Stimulated activated CD8-positive, alpha-beta memory T cell treated with anti-CD3 and anti-CD28 coated beads, Interleukin-15, amount 100 ng/mL, for 48 hours (primary cell): Measurements from ENCODE around the gene SYCE3.
A peak's percentile ranks its signal among the peaks of the same experiment; 100 is the strongest.

ENCODE experiments used
- DNase-seq, 2 donors: peaks; one replicate each; pipeline ENCODE4 v3.0.0-alpha.2; 2020; ENCODE audit warnings: low read depth in 2 of 2

The SYCE3 gene

GRCh38 chr22:50600538-50600937 lies 37.8 kb upstream of the SYCE3 start, which contains the start of gene MAPK8IP2:
TSS of gene MAPK8IP2 (plus strand) at chr22:50600793. CDS start at chr22:50600819, 26 bp downstream.
- no peak for DNase-seq

DNA sequence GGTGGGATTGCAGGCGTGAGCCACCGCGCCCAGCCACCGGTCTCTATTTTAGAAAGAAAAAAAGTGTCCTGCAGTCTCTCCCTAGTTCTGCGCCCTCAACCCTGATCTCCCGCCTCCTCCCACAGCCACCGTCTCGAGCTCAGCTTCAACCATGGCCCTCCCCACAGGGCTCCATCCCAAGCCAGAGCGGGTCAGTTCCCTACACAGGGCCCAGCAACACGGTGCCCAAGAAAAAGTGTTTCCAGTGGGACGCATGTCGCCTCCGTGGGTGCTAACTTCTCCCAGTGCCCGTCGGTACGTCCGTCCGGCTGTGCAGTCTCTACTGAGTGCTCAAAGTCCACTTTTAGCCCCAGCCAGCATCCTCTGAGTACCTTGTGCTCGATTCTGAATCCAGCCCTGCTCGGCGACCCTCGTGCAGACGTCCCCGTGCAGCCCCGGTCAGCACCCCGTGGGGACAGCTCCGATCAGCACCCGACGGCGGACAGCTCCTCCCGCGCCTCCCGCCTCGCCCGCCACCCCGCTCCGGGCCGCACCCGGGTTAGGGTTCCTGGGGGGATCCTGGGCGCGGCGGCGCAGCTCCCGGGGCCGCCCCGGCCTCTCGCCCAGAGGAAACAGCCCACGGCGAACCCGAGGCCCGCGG lies 37.2 kb upstream of the SYCE3 start:
- no peak for DNase-seq

- no peak for DNase-seq
These were observed 34.4 kb upstream of the SYCE3 start for GRCh38 chr22:50597097-50597496.

DNA sequence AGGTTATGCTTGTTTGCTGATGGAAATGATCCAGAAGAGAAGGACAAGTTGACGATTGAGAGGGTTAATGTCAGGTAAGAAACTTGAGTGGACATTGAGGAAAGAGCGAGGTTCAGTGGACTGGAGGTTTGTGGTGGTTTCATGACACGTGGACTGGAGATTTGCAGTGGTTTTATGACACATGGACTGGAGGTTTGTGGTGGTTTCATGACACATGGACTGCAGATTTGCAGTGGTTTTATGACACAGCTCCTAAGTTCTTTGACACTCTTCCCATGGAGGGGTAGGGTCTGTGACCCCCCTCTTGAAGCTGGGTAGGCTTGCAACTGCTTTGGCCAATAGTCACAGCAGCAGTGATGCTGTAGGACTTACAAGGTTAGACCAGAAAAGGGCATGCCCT lies 32.5 kb upstream of the SYCE3 start:
- no peak for DNase-seq

GRCh38 chr22:50587407-50587806 lies 24.7 kb upstream of the SYCE3 start:
- DNase-seq: no peak

GRCh38 chr22:50586416-50586815 lies 23.7 kb upstream of the SYCE3 start:
- no peak for DNase-seq

DNA sequence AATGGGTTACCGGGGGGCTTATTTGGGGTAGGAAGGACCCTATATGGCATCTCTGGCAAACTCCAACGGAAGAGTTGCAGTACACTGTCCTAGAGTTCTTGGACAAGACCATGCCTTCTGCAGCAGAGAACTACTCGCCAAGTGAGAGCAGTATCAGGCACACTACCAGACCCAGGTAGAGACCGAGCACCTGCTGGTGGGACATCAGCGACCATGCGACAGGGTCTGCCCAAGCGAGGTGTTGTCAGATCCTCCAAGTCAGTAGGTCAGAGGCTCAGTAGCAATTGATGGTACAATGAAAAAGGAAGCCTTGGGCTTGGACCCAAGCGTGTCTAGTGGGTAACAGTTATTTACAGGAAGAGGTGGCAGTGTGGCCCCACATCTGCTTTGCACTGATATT lies 23.1 kb upstream of the SYCE3 start:
- DNase-seq: no peak

- no peak for DNase-seq
These were observed 22.5 kb upstream of the SYCE3 start for GRCh38 chr22:50585238-50585637.

- no peak for DNase-seq
These were observed 21.7 kb upstream of the SYCE3 start for GRCh38 chr22:50584106-50585096.

DNA sequence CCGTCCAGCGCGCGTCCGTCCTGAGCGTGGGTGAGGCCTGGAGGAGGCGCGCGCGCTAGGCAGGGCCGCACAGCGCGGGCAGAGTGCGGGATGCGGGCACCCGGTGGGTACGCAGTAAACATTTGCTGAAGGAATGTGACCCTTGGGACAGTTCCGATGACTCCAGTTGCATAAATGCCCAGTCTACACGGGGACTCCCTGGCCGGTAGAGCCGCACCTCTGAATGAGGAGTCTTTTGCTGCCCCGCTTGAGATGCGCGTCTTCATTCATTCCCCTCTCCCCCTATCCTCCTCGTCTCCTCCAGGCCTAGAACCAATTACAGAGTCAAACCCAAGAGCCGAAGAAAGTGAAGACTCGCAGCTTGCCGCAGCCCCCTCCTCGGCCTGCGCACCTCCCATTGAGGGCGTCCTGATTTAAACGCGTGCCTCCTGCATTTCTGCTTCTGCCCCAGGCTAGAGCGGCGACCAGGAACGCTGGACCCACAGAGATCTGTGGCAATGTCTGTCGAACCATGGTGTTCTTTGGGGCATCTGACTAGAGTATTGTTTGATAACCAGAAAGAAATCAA lies 20.7 kb upstream of the SYCE3 start:
- DNase-seq: no peak

DNA sequence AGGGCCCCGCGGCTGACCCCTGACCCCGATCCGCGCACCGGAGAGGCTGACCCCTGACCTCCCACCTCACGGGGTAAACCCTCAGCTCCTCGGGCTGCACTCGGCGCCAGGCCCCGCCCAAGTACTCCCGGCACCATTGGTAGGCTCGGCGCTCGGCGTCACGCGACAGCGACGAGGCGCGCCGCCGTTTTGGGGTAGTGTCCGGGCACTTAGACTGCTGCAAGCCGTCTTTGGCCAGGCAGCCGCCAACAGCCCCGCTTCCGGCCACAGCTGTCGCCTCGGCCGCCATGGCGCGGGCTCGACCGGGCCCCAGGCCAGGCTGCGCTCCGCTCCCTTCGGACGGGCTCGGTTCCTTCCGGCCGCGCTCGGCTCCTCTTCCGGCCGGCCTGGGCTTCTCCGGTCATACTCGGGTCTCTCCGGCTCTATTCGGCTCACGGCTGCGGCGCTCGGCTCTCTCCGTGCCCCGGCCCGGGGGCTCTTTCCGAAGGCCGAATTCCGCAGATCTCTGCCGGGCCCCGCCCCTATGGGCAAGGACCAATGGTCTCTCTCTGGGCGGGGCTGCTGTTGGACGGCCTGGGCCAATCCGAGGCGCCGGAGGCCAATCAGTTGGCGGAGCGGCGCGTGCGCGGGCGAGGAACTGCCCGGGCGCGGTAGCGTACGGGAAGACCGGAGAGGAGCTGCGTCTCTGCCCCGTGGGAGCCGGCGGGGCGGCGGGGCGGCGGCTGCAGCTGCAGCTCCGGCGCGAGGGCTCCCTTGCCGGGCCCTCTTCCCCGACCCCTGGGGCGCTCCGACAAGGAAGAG lies 20.0 kb upstream of the SYCE3 start, which contains the start of gene CHKB:
Gene CHKB (minus strand): TSS at position 357 of the 801 bp plus-strand sequence. CDS start 68 bp downstream, at position 289.
- DNase-seq: peak; percentile 99

- DNase-seq: peak in 1 of 2 donors; percentile 17
These were observed 19.3 kb upstream of the SYCE3 start for GRCh38 chr22:50581950-50582492.

GRCh38 chr22:50581031-50581949 lies 18.6 kb upstream of the SYCE3 start:
- no peak for DNase-seq

DNA sequence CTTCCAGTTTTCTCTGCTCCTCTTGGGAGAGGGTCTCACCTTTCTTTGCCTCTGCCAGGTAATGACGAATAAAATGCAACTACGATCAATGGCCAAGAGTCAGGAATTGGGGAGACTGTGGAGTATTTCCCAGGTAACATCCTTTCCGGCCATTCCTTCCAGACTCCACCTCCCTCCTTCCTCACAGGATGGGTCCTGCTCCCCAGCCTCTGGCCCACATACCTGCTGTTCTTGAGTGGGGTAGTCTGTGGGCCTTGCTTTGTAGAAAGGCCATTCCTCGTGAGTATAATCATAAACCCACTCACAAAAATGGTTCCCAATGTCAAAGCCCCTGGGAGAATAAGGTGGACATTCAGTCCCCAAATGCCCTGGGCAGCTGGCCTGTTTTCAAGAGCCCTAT lies 17.0 kb upstream of the SYCE3 start:
- DNase-seq: no peak

GRCh38 chr22:50578776-50579310 lies 16.1 kb upstream of the SYCE3 start:
- no peak for DNase-seq

DNA sequence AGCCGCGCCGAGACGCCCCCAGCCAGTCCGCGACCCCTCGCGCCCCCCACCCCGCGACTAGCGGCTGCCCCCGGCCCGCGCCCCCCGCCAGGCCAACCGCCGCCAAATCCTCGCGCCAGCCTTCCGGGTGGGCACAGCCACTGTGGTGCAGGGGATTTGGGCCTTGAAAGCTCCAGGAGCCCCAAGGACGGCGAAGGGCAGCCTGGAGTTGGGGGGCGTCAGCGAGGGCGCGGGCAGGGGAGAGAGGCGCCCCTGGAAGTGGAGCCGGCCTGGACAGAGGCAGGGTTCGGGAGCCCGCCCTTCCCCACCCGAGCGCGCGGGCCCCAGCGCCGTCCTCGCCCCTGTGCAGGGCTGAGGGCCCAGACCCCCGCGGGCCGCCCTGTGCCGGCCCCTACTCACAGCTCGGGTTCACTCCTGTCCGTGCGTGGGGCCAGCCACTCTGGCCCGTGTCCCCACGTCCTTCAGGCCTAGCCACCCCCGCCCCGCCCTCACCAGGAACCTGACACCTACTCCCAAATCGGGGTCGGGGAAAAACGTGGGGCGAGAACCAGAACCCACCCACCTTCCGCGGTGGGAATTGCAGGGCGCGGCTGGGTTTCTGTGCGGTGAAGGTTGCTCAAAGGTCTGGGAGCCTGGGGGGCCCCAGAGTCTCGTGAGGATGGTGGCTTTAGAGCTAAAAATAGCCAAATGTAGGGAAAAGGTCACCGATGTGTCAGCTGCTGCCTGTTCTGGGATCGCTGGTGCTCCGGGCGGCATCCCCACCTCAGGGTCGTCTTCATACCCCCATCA lies 15.5 kb upstream of the SYCE3 start, which contains the start of gene CPT1B:
Gene CPT1B (minus strand): TSS at position 441 of the 789 bp plus-strand sequence. CDS start 512 bp downstream, outside the sequence.
- DNase-seq: no peak

- no peak for DNase-seq
These were observed 14.9 kb upstream of the SYCE3 start for GRCh38 chr22:50577697-50577986.

- no peak for DNase-seq
These were observed 14.3 kb upstream of the SYCE3 start for GRCh38 chr22:50576806-50577696.
